ENCODE data around the gene COX4I1.
"Not testable (repeated sequence)": the region's sequence is repeated elsewhere in the genome, so short reads cannot be mapped to it uniquely, and the experiment has no call there.

- TF ChIP-seq SP1 (IDR thresholded peaks at IDR 0.05; ENCODE audit: low read depth); CTCF (IDR thresholded peaks at IDR 0.05 in 2 of 3, conservative IDR thresholded peaks at IDR 0.05 in 1 of 3; ENCODE audit: borderline replicate concordance in 1 of 3, insufficient read depth in 1 of 3, low read depth in 2 of 3, low read length in 2 of 3); SRF (IDR thresholded peaks at IDR 0.05; ENCODE audit: low read depth); CEBPB (IDR thresholded peaks at IDR 0.05; ENCODE audit: low read depth); YY1 (IDR thresholded peaks at IDR 0.05; ENCODE audit: extremely low read depth, insufficient replicate concordance, low read depth, low read length); POLR2A (IDR thresholded peaks at IDR 0.05; ENCODE audit: borderline replicate concordance, extremely low read depth, insufficient read depth, insufficient read length); POLR2AphosphoS5 (IDR thresholded peaks at IDR 0.05; ENCODE audit: low read depth, low read length): not testable (repeated sequence)
Observed at GRCh38 chr16:85837654-85838053, 38.2 kb downstream of the COX4I1 start.

All from HCT116 (cell line).